ENCODE data around the gene GPR15. TPM values are rescaled to one million over a fixed set of nuclear protein-coding genes. Genes with fewer than 3 reads are reported as not detected.
A peak's percentile ranks its signal among the peaks of the same experiment; 100 is the strongest.

Gene GPR15
- total RNA-seq, 2 experiments from 2014 or later: 1.4 to 2.2 TPM

- ATAC-seq (no peak), DNase-seq (no peak)
- Mint-ChIP-seq H3K27ac (no peak overlapping the region), H3K4me1 (ENCODE audit: low read depth) (peaks cover 45% of the 10 kb centered on the region), H3K4me3 (no peak overlapping the region), H3K36me3 (ENCODE audit: low read depth) (peaks cover 39% of the 10 kb centered on the region), H3K27me3 (no peaks in the 10 kb centered on the region), H3K9me3 (peaks cover 1% of the 10 kb centered on the region)
- intact Hi-C loops (cut with micrococcal nuclease): no loop called here
- no peak for TF ChIP-seq CTCF (IDR thresholded peaks at IDR 0.05)
- ChIA-PET CTCF (no interaction called here), POLR2A (interaction anchor here (2.7 kb wide), 1 partner anchor 28 kb away, joined by 17 read pairs; no protein-coding TSS in a partner anchor)
Measured at GRCh38 chr3:98528474-98529346, 3.1 kb upstream of the GPR15 start.

GRCh38 chr3:98529856-98530459, 1.8 kb upstream of the GPR15 start:
- CTCF ChIA-PET: no interaction called here
- Mint-ChIP-seq H3K4me3 (peak overlapping the region; percentile 50), H3K36me3 (ENCODE audit: low read depth) (peaks cover 35% of the 10 kb centered on the region), H3K9me3 (peaks cover 1% of the 10 kb centered on the region), H3K27ac (peak overlapping the region; percentile 71), H3K27me3 (no peaks in the 10 kb centered on the region), H3K4me1 (ENCODE audit: low read depth) (peaks cover 37% of the 10 kb centered on the region)
- intact Hi-C loops (cut with micrococcal nuclease): no loop called here
- TF ChIP-seq CTCF (IDR thresholded peaks at IDR 0.05): no peak
- ATAC-seq (no peak), DNase-seq (no peak)
- POLR2A ChIA-PET: interaction anchor here (0.7 to 2.7 kb wide), 3 partner anchors 8 to 27 kb away, joined by 3 to 17 read pairs (median 3); no protein-coding TSS in a partner anchor

- H3K9me3 Mint-ChIP-seq: no peaks in the 10 kb centered on the region
- DNase-seq (no peak), ATAC-seq (no peak)
- H3K4me3 Mint-ChIP-seq: peak overlapping the region; percentile 11
- CTCF ChIA-PET: no interaction called here
- POLR2A ChIA-PET: interaction anchor here (1.2 to 2.7 kb wide), 2 partner anchors 22 to 26 kb away, joined by 3 to 17 read pairs; no protein-coding TSS in a partner anchor
- no peak overlapping the region for H3K27ac Mint-ChIP-seq
- peaks cover 30% of the 10 kb centered on the region for H3K4me1 Mint-ChIP-seq (ENCODE audit: low read depth)
- H3K27me3 Mint-ChIP-seq: no peaks in the 10 kb centered on the region
- intact Hi-C loops (cut with micrococcal nuclease): no loop called here
- no peak for TF ChIP-seq CTCF (IDR thresholded peaks at IDR 0.05)
- peaks cover 31% of the 10 kb centered on the region for H3K36me3 Mint-ChIP-seq (ENCODE audit: low read depth)
Measured at GRCh38 chr3:98530676-98531075, 1.1 kb upstream of the GPR15 start.

GRCh38 chr3:98532275-98532637, 478 bp downstream of the GPR15 start:
- intact Hi-C loops (cut with micrococcal nuclease): no loop called here
- Mint-ChIP-seq H3K9me3 (no peaks in the 10 kb centered on the region), H3K27me3 (no peaks in the 10 kb centered on the region), H3K27ac (peak overlapping the region; percentile 76), H3K4me1 (ENCODE audit: low read depth) (peaks cover 38% of the 10 kb centered on the region), H3K36me3 (ENCODE audit: low read depth) (peaks cover 31% of the 10 kb centered on the region), H3K4me3 (peak overlapping the region; percentile 54)
- DNase-seq (no peak), ATAC-seq (no peak)
- ChIA-PET POLR2A (interaction anchor here (0.8 to 13.1 kb wide), 6 partner anchors 9 to 33 kb away, joined by 3 to 204 read pairs (median 5); partner anchors contain the start of gene CLDND1), CTCF (interaction anchor here (0.9 to 1.6 kb wide), 4 partner anchors 9 to 42 kb away, joined by 3 to 7 read pairs (median 4); partner anchors contain the start of gene CLDND1)
- no peak for TF ChIP-seq CTCF (IDR thresholded peaks at IDR 0.05)

All from activated CD8-positive, alpha-beta T cell treated with anti-CD3 and anti-CD28 coated beads for 36 hours (primary cell).